OCI-LY1 (cell line): Measurements from ENCODE around the gene ARHGEF12.

Source experiments
- H2AFZ ChIP-seq: fragments of 200-600 bp; sonication (generic), shearing (Covaris generic); 2 replicates; pipeline ENCODE4 v1.6.0; 2014; ENCODE audit warnings: antibody characterized with exemption, mild to moderate bottlenecking, low read length
- H3F3A ChIP-seq: fragments of 200-600 bp; sonication (generic), shearing (Covaris generic); 2 replicates; pipeline ENCODE4 v1.6.0; 2014; ENCODE audit warnings: mild to moderate bottlenecking, antibody characterized with exemption, low read length, moderate library complexity; ENCODE audit not compliant: insufficient read depth
- H3K27ac ChIP-seq: fragments of 200-600 bp; sonication (generic); 2 replicates; pipeline ENCODE4 v1.5.1; 2014; ENCODE audit warnings: low read length, mixed run types, mild to moderate bottlenecking, low read depth; ENCODE audit not compliant: poor library complexity, severe bottlenecking
- H3K27me3 ChIP-seq: fragments of 200-600 bp; sonication (generic); 2 replicates; pipeline ENCODE4 v1.6.0; 2014; ENCODE audit warnings: antibody characterized with exemption, mild to moderate bottlenecking, low read length, moderate library complexity; ENCODE audit not compliant: insufficient read depth
- H3K36me3 ChIP-seq: fragments of 200-600 bp; sonication (generic); 2 replicates; pipeline ENCODE4 v1.6.1; 2014; ENCODE audit warnings: mild to moderate bottlenecking, antibody characterized with exemption, low read length, moderate library complexity, mixed read lengths; ENCODE audit not compliant: insufficient read depth
- H3K4me1 ChIP-seq: fragments of 200-600 bp; sonication (generic); 2 replicates; pipeline ENCODE4 v1.5.1; 2014; ENCODE audit warnings: mild to moderate bottlenecking, low read length, moderate library complexity; ENCODE audit not compliant: insufficient read depth, severe bottlenecking
- H3K4me2 ChIP-seq: fragments of 200-600 bp; sonication (generic), shearing (Covaris generic); 2 replicates; pipeline ENCODE4 v1.6.1; 2014; ENCODE audit warnings: low read length
- H3K4me3 ChIP-seq: fragments of 200-600 bp; sonication (generic); 2 replicates; pipeline ENCODE4 v1.5.1; 2014; ENCODE audit warnings: low read length, low read depth, mild to moderate bottlenecking, mixed read lengths; ENCODE audit not compliant: poor library complexity, severe bottlenecking
- H3K79me2 ChIP-seq: fragments of 200-600 bp; shearing (Covaris generic); 2 replicates; pipeline ENCODE4 v1.6.1; 2016; ENCODE audit warnings: mixed run types, low read length, mixed read lengths; ENCODE audit not compliant: insufficient read depth
- H3K9ac ChIP-seq: fragments of 200-600 bp; sonication (generic), shearing (Covaris generic); 2 replicates; pipeline ENCODE4 v1.6.1; 2014; ENCODE audit warnings: mild to moderate bottlenecking, low read length, mixed read lengths
- H3K9me2 ChIP-seq: fragments of 200-600 bp; sonication (generic), shearing (Covaris generic); 2 replicates; pipeline ENCODE4 v1.6.1; 2014; ENCODE audit warnings: low read depth, mild to moderate bottlenecking, low read length, mixed read lengths
- H3K9me3 ChIP-seq: fragments of 200-600 bp; shearing (Covaris generic); 2 replicates; pipeline ENCODE4 v1.6.1; 2014; ENCODE audit warnings: low read length, mixed read lengths
- H4K20me1 ChIP-seq: fragments of 200-600 bp; sonication (generic), shearing (Covaris generic); 2 replicates; pipeline ENCODE4 v1.6.0; 2016; ENCODE audit warnings: mild to moderate bottlenecking, low read length; ENCODE audit not compliant: insufficient read depth
- EZH2 ChIP-seq: fragments of 200-600 bp; sonication (generic), shearing (Covaris generic); IDR thresholded peaks from 2 replicates; pipeline ENCODE4 v1.8.0; 2017; ENCODE audit warnings: borderline replicate concordance, mixed run types, mild to moderate bottlenecking, antibody characterized with exemption, low read length, moderate library complexity, mixed read lengths
- TF ChIP-seq, protein P1 (sequence below): fragments of 200-600 bp; sonication (generic), shearing (Covaris generic); IDR thresholded peaks from 2 replicates; pipeline ENCODE4 v1.5.1; 2017; ENCODE audit warnings: mild to moderate bottlenecking, antibody characterized with exemption, low read length, moderate library complexity, mixed read lengths

Gene ARHGEF12

DNA sequence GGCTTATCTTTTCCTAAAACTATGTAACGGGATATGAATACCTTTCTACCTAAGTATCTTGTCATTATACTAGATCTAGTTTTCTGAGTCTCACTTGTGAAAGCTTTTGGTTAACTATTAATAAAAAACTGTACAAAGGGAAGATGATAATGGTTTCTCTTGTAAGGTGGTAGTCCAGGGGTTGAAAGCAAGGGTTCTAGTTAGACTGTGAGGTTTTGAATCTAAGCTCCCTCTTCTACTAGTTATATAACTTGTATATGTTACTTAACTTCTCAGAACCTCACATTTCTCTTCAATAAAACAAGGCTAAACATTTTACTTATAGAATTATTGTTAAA is 54.3 kb downstream of the ARHGEF12 start:
- no peak overlapping the region for H2AFZ ChIP-seq
- H4K20me1 ChIP-seq: no peaks in the 10 kb centered on the region
- no peaks in the 10 kb centered on the region for H3K4me1 ChIP-seq
- no peak overlapping the region for H3K27ac ChIP-seq
- H3K9me2 ChIP-seq: no peaks in the 10 kb centered on the region
- no peak overlapping the region for H3K9ac ChIP-seq
- H3K4me3 ChIP-seq: no peak overlapping the region
- no peaks in the 10 kb centered on the region for H3K9me3 ChIP-seq
- no peaks in the 10 kb centered on the region for H3K36me3 ChIP-seq
- H3K27me3 ChIP-seq: no peaks in the 10 kb centered on the region
- H3F3A ChIP-seq: no peaks in the 10 kb centered on the region
- TF ChIP-seq, protein P1, sequence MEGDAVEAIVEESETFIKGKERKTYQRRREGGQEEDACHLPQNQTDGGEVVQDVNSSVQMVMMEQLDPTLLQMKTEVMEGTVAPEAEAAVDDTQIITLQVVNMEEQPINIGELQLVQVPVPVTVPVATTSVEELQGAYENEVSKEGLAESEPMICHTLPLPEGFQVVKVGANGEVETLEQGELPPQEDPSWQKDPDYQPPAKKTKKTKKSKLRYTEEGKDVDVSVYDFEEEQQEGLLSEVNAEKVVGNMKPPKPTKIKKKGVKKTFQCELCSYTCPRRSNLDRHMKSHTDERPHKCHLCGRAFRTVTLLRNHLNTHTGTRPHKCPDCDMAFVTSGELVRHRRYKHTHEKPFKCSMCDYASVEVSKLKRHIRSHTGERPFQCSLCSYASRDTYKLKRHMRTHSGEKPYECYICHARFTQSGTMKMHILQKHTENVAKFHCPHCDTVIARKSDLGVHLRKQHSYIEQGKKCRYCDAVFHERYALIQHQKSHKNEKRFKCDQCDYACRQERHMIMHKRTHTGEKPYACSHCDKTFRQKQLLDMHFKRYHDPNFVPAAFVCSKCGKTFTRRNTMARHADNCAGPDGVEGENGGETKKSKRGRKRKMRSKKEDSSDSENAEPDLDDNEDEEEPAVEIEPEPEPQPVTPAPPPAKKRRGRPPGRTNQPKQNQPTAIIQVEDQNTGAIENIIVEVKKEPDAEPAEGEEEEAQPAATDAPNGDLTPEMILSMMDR: no peak
- TF ChIP-seq EZH2: no peak
- H3K79me2 ChIP-seq: no peaks in the 10 kb centered on the region
- H3K4me2 ChIP-seq: no peak overlapping the region

DNA sequence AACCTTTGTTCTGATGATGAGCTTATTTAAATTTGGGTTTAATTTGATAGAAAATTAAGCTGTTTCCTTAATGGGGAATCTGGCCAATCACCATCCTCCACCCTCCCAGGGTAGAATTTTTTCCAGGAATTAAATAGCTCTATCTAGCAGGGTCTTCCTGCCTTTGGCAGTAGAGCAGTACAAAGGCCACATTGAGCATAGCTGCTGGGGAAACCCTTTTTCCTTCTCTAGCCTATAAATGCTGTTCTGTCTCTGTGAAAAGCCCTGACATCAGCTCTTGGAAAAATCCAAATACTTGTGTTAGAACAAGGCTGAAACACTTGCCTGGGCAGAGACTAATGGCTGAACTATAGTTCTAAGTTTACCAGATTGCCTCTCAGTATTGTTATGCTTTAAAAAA is 55.1 kb downstream of the ARHGEF12 start:
- Histone ChIP-seq H3K27ac (no peak overlapping the region), H2AFZ (no peak overlapping the region), H4K20me1 (no peaks in the 10 kb centered on the region), H3K9ac (no peak overlapping the region), H3K4me2 (no peak overlapping the region), H3K79me2 (no peaks in the 10 kb centered on the region), H3K36me3 (no peaks in the 10 kb centered on the region), H3K4me1 (no peaks in the 10 kb centered on the region), H3K4me3 (no peak overlapping the region), H3K9me2 (no peaks in the 10 kb centered on the region), H3K9me3 (no peaks in the 10 kb centered on the region), H3K27me3 (no peaks in the 10 kb centered on the region), H3F3A (no peaks in the 10 kb centered on the region)
- TF ChIP-seq, protein P1: no peak
- TF ChIP-seq EZH2: no peak

DNA sequence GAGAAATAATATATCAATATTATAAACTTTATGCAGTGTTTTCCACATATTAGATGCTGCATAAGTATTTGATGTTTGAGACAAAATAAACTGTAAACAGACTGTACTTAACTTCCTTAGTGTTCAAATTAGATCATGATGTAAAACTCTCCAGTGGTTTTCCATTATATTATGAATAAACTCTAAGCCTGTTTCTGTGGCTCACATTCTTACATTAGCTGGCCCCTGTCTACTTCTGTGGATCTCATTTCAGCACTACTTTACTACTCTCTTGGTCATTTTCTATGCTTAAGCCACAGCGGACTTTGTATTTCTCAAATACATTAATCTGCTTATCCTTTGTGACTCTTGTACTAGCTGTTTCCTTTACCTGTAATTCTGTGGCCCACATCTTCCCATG is 55.6 kb downstream of the ARHGEF12 start:
- no peaks in the 10 kb centered on the region for H3K4me1 ChIP-seq
- no peaks in the 10 kb centered on the region for H3K36me3 ChIP-seq
- H3K27ac ChIP-seq: no peak overlapping the region

More for the DNA sequence above, 55.6 kb downstream of the ARHGEF12 start:
- no peaks in the 10 kb centered on the region for H3K79me2 ChIP-seq
- H3K4me2 ChIP-seq: no peak overlapping the region
- H3K9me3 ChIP-seq: no peaks in the 10 kb centered on the region
- H3K27me3 ChIP-seq: no peaks in the 10 kb centered on the region
- no peaks in the 10 kb centered on the region for H3F3A ChIP-seq
- no peak overlapping the region for H3K4me3 ChIP-seq
- H3K9ac ChIP-seq: no peak overlapping the region
- no peak for TF ChIP-seq EZH2
- TF ChIP-seq, protein P1: no peak
- no peaks in the 10 kb centered on the region for H4K20me1 ChIP-seq
- H2AFZ ChIP-seq: no peak overlapping the region
- H3K9me2 ChIP-seq: no peaks in the 10 kb centered on the region
